UCSD-AML1 (cell line): Measurements from ENCODE around the gene TMEM72.
"Not testable (repeated sequence)": the region's sequence is repeated elsewhere in the genome, so short reads cannot be mapped to it uniquely, and the experiment has no call there.

ENCODE experiments used
- DNase-seq: peaks from one replicate; lab custom pipeline; 2025; ENCODE audit not compliant: unreplicated experiment; lab: John Stamatoyannopoulos, UW

Gene TMEM72

GRCh38 chr10:44911081-44911540, at the start of gene TMEM72:
TMEM72 (plus strand) TSS chr10:44911337; CDS start chr10:44911513, 176 bp downstream.
- no peak for DNase-seq

DNA sequence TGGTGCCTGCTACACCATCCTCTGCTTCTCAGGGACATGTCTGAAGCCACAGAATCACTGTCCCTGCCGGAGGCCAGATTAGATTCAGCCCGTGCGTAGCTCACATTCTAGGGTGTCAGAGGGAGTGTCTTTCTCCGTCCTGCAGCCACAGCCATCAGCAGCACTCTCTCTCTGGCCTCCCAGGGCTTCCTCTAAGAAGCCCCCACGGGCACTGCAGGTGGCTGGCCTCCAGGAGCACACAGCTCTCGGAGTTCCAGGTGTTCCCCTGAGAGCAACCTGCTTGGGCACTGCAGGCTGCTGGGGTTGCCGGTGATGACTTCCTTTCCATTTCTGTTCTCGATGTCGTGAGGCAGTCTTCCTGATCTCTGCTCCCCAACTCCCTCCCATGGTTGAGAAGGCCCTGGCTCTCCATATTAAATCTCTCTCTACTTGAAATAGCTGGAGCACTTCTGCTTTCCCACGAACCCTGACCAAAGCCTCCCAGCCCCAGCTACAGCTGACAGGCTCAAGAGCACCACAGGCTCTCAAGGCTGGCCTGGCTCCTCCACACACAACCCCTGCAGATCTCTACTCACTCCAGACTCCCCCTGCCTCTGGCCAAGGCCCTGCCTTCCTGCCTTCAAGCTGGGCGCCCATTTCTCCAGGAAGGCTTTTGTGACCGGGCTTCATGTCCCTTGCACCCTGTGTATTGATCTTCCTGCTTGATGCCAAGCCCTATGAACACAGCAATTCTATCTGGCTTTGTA, 49.0 kb upstream of the TMEM72 start:
- DNase-seq = no peak

DNA sequence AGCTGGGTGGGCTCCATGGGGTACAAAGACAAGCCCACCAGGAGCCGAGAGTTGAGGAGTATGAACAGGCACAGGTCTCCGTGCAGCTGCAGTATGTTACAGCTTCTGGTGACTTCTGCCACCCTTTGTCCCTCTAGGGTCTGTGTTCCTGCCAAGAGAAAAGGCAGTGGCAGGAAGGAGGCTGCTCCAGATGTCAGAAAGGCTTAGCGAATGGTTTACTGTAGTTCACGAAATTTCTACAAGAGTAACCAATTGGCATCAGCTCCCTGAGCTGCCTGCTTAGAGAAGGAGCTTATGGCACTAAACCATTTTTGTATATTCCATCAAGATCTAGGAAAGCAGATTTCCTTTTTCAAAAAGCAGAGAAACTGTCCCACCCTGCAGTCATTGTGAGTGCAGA, 48.2 kb upstream of the TMEM72 start:
- DNase-seq = no peak

GRCh38 chr10:44863344-44864047, 47.6 kb upstream of the TMEM72 start:
- DNase-seq = no peak

DNA sequence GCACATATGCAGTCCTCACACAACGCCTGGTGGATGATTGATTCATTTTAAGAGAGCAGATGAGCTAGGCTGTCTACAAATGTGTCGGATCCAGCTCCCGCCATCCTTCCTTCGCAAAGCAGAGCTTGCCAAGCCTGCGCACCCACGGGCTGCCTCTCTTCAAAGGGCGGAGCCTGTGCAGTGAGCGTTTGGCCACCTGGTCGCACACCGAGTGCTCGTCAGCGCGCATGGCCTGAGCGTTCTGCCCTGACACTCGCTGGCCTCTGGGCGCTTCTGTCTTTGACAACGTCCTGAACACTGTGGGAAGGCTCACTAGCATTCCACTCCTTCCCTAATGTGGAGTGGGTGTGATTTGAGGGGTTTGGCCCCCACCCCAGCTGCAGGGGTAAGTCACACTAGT, 47.1 kb upstream of the TMEM72 start:
- no peak for DNase-seq

DNA sequence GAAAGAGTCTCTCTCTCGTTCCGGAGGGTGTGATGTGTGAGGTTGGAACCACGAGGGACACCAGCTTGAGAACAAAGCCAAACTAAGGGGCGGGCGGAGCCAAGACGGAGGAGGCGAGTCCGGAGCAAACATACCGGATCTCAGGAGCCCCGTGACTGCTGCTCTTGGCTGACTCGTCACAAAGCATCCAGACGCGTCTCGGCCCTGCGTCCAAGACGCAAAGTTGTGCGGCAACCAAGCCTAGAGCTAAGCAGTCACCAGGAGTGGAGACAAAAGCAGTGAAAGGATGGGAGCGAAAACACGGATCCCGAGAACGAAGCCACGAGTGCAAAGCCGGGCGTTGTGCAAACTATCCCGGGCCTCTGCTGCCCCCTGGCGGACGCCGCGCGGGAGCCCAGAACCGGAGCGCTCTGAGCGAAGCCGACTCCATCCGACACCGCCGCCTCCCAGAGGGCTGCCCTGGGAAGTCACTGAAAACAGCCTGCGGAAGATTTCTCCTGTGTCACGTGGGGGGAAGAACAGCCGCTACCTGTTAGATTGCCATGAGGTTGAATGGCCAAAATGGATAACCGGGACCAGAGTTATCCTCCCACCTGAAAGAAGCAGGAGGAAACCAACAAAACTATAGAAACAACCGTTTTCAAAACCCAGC, 46.4 kb upstream of the TMEM72 start:
- DNase-seq = peak; percentile 83

DNA sequence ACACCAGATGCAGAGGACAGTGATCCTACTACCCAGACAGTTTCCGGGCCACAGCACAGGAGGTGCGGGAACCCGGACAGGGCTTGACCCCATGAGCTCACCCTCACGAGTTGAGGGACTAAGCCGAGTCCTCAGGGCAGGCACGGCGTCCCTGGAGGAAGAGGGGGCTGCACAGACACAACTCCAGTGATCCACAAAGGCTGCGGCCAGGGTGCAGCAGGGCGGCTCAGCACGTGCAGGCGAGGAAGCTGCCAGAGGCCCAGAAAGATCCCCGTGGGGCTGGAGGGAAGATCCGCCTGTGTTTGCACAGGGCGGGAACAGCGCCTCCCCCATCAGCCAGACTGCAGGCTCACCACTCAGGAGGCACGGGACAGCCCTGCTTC, 45.9 kb upstream of the TMEM72 start:
- DNase-seq = no peak

DNA sequence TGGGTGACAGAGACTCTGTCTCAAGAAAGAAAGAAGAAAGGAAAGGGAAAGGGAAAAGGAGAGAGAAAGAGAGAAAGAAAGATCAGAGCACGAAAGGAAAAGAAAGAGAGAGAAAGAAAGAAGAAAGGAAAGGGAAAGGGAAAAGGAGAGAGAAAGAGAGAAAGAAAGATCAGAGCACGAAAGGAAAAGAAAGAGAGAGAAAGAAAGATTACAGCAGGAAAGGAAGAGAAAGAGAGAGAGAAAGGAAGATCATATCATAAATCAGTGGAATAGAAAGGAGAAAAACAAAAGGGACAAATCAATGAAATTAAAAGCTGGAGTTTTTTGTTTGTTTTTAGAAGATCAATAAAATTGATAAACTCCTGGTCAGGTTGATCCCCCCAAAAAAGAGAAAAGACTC, 44.8 kb upstream of the TMEM72 start:
- not testable (repeated sequence) for DNase-seq

GRCh38 chr10:44870031-44870430, 41.1 kb upstream of the TMEM72 start:
- no peak for DNase-seq

GRCh38 chr10:44873160-44873559, 38.0 kb upstream of the TMEM72 start:
- DNase-seq = no peak

GRCh38 chr10:44874166-44874565, 37.0 kb upstream of the TMEM72 start:
- DNase-seq = no peak

DNA sequence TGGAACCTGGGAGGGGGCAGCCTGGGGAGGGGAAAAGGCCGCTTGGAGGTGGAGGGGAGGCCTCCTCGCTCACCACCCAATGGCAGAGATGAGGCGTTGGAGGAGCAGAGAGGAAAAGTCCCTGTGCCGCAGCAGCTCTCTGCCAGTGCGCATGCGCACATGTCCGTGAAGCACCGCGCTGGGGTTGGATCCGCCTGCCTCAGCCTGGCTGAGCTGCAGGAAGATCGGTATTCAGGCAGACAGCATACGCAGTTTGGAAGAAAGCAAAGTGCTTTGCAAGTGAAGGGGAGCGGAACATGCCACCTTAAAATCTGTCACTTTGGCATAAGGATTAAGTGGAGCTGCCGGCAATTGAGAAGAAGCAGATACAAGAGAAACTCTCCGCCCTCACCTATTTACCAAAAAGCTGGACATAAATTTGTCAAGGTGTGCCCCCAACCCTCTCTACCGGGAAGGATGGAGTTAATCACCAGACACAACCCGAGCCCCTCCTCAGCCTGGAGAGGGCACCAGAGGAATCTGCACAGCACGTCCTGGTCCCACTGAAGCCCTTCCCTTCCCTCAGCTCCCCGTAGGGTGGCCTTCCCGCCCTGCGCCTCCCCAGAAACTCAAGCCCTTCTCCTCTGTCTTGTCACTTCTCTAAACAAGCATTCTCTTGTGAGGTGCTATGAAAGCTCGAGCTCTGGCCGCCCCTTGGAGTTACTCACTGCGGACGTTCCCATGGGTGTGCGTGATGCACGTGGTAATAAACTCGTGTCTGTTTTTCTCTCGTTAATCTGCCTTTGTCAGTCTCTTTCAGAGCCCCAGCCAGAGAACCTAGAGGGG, 32.2 kb upstream of the TMEM72 start:
- DNase-seq = peak; percentile 64

- DNase-seq = no peak
These were observed 31.6 kb upstream of the TMEM72 start for GRCh38 chr10:44879531-44879899.

GRCh38 chr10:44880090-44880715, 30.9 kb upstream of the TMEM72 start:
- no peak for DNase-seq

- DNase-seq = no peak
These were observed 29.5 kb upstream of the TMEM72 start for GRCh38 chr10:44881649-44882048.

DNA sequence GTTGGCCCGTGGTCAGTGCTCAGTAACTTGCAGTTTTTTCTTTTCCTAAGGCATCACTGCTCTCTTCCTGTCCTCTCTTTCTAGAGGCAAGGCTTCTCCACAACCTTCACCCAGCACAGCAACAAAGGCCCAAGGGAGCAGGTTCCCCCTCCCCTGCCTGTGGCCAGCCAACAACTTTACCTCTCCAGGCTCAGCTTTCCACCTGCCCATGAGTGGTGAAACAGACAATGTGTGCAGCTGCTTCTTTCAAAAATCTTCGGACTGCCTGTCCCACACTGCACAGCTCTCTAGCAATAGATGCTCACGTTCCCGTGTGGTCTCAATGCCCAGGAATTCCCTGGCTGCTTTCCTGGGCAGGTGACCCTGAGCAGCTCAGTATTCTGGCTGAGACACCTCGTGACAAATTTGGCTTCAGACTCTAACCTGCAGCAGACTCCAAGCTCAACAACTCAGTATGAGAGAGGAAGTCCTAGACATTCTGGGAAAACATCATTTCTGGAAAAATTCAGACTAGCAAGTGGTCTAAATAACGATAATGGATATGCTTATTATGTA, 28.9 kb upstream of the TMEM72 start:
- no peak for DNase-seq

GRCh38 chr10:44883593-44884331, 27.4 kb upstream of the TMEM72 start:
- no peak for DNase-seq

- DNase-seq = no peak
These were observed 25.4 kb upstream of the TMEM72 start for GRCh38 chr10:44885710-44886109.

DNA sequence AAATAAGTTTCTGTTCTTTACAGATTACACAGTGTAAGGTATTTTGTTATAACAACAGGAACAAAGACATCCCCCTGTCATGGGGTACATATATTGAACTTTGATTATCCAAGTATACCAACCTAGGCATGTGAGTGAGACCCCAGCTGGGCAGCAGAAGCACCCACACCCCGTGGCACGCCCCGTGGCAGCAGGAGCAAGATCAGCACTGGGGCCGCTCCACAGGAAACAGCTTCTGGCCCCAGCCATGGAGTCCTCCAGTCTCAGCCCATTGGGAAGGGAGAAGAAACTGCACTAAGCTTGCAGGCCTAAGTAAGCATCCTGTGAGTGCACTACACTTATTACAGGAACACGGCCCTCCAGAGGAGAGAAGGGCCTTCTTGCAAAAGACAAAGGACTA, 24.2 kb upstream of the TMEM72 start:
- no peak for DNase-seq

- DNase-seq = no peak
These were observed 22.3 kb upstream of the TMEM72 start for GRCh38 chr10:44888886-44889285.
